Fibroblast of lung (primary cell): ENCODE data around the gene DGKG. TPM values are rescaled to one million over a fixed set of nuclear protein-coding genes. Genes with fewer than 3 reads are reported as not detected.

ENCODE experiments used
- DNase-seq, 2 donors: peaks; one replicate each; pipeline versions ENCODE4 v3.0.0 to v3.0.0-alpha.2; 2010; ENCODE audit warnings: low read depth in 2 of 2
- H2AFZ ChIP-seq: 2 replicates; pipeline ENCODE4 v1.5.1; 2012; ENCODE audit warnings: low read length, control low read depth, inconsistent platforms
- H3K27ac ChIP-seq: 2 replicates; pipeline ENCODE4 v1.5.1; 2011; ENCODE audit warnings: low read length, control low read depth; ENCODE audit not compliant: insufficient read depth
- H3K27me3 ChIP-seq: 2 replicates; pipeline ENCODE4 v1.5.1; 2011; ENCODE audit warnings: mild to moderate bottlenecking, low read length; ENCODE audit not compliant: control insufficient read depth, insufficient read depth
- H3K36me3 ChIP-seq: 2 replicates; pipeline ENCODE4 v1.5.1; 2011; ENCODE audit warnings: low read length; ENCODE audit not compliant: control insufficient read depth, insufficient read depth
- H3K4me1 ChIP-seq: 2 replicates; pipeline ENCODE4 v1.5.1; 2011; ENCODE audit warnings: low read length; ENCODE audit not compliant: control insufficient read depth, insufficient read depth; ENCODE audit errors: extremely low read depth
- H3K4me2 ChIP-seq: 2 replicates; pipeline ENCODE4 v1.5.1; 2011; ENCODE audit warnings: low read length, control low read depth; ENCODE audit not compliant: insufficient read depth; ENCODE audit errors: extremely low read depth
- H3K4me3 ChIP-seq, 4 experiments: fragments of 200-600 bp in 1 of 4; sonication (generic) in 1 of 4; replicated peaks in 1 of 4; 2 replicates each; pipeline ENCODE4 v1.5.1; 2011 to 2016; ENCODE audit warnings: low read length in 4 of 4, low read depth in 3 of 4, mild to moderate bottlenecking in 3 of 4, control low read depth in 2 of 4, inconsistent platforms in 1 of 4, mixed read lengths in 1 of 4; ENCODE audit not compliant: insufficient read depth in 1 of 4; ENCODE audit errors: control extremely low read depth in 1 of 4
- H3K79me2 ChIP-seq: 2 replicates; pipeline ENCODE4 v1.5.1; 2012; ENCODE audit warnings: mild to moderate bottlenecking, low read length, inconsistent platforms; ENCODE audit not compliant: control insufficient read depth, insufficient read depth
- H3K9ac ChIP-seq: 2 replicates; pipeline ENCODE4 v1.5.1; 2011; ENCODE audit warnings: mild to moderate bottlenecking, low read length, control low read depth; ENCODE audit not compliant: insufficient read depth
- H3K9me3 ChIP-seq: 2 replicates; pipeline ENCODE4 v1.5.1; 2012; ENCODE audit warnings: low read depth, low read length; ENCODE audit not compliant: control insufficient read depth, insufficient read depth
- H4K20me1 ChIP-seq: 2 replicates; pipeline ENCODE4 v1.5.1; 2011; ENCODE audit warnings: low read length; ENCODE audit not compliant: control insufficient read depth, insufficient read depth; ENCODE audit errors: extremely low read depth
- EZH2 ChIP-seq: IDR thresholded peaks from 2 replicates; pipeline ENCODE4 v1.5.1; 2012; ENCODE audit warnings: low read length, control low read depth, mild to moderate bottlenecking; ENCODE audit errors: missing control alignments
- polyA plus RNA-seq, 2 donors: library from polyadenylated mRNA; depleted of rRNA in 1 of 2; stranded (reverse) in 1 of 2; unstranded in 1 of 2; fragments of >200 nt; gene quantifications; 2 replicates each; pipeline ENCODE4 v1.2.1, GENCODE V29; 2011 to 2012; ENCODE audit warnings: missing spikeins in 1 of 2
- total RNA-seq: library from RNA; depleted of rRNA; stranded (reverse); fragments of >200 nt; gene quantifications from 2 replicates; pipeline ENCODE4 v1.2.1, GENCODE V29; 2014
- TF ChIP-seq, protein P1 (sequence below), 2 donors: IDR thresholded peaks in 1 of 2; conservative IDR thresholded peaks in 1 of 2; 1 replicate in 1 of 2; 2 replicates in 1 of 2; pipeline ENCODE4 v1.5.1; 2011 to 2012; ENCODE audit warnings: low read length in 2 of 2, control low read depth in 1 of 2, inconsistent platforms in 1 of 2, low read depth in 1 of 2, mild to moderate bottlenecking in 1 of 2

Gene DGKG
- total and polyA plus RNA-seq, 2 donors (not counting 1 experiment from before 2014, with no cell fraction given): 3.7 to 4.8 TPM

GRCh38 chr3:186299327-186299726 lies 62.7 kb downstream of the DGKG start:
- Histone ChIP-seq H3K9me3 (no peaks in the 10 kb centered on the region), H3K4me3 (no peak overlapping the region), H3K4me1 (no peaks in the 10 kb centered on the region), H3K27ac (no peak overlapping the region), H2AFZ (no peak overlapping the region), H3K27me3 (peaks cover 4% of the 10 kb centered on the region), H3K4me2 (no peak overlapping the region), H3K36me3 (no peaks in the 10 kb centered on the region), H4K20me1 (no peaks in the 10 kb centered on the region), H3K9ac (no peak overlapping the region), H3K79me2 (no peaks in the 10 kb centered on the region)
- DNase-seq: no peak
- TF ChIP-seq, protein P1, sequence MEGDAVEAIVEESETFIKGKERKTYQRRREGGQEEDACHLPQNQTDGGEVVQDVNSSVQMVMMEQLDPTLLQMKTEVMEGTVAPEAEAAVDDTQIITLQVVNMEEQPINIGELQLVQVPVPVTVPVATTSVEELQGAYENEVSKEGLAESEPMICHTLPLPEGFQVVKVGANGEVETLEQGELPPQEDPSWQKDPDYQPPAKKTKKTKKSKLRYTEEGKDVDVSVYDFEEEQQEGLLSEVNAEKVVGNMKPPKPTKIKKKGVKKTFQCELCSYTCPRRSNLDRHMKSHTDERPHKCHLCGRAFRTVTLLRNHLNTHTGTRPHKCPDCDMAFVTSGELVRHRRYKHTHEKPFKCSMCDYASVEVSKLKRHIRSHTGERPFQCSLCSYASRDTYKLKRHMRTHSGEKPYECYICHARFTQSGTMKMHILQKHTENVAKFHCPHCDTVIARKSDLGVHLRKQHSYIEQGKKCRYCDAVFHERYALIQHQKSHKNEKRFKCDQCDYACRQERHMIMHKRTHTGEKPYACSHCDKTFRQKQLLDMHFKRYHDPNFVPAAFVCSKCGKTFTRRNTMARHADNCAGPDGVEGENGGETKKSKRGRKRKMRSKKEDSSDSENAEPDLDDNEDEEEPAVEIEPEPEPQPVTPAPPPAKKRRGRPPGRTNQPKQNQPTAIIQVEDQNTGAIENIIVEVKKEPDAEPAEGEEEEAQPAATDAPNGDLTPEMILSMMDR (conservative IDR thresholded peaks at IDR 0.05 in 1 of 2, IDR thresholded peaks at IDR 0.05 in 1 of 2; ENCODE audit: low read depth in 1 of 2, low read length in 2 of 2): no peak
- no peak for TF ChIP-seq EZH2

DNA sequence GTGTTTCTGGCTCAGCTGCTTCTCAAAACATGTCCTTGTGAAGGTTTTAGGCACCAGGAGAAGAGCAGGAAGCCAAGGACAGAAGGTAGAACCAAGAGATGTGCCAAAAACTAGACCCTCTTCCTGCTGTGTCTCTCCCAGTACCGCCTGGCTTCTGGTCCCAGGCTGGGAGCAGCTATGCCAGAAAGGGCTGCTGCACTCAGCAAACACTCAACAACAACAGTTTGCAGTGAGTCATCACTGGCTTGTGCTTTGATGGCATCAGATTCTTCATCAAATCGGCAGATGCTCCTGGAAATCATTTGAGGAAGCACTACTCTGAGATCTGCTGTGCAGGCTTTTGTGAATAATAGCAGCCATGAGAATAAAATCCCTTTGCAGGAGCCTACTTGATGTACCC lies 63.2 kb downstream of the DGKG start:
- TF ChIP-seq, protein P1 (conservative IDR thresholded peaks at IDR 0.05 in 1 of 2, IDR thresholded peaks at IDR 0.05 in 1 of 2; ENCODE audit: low read depth in 1 of 2, low read length in 2 of 2): no peak
- no peak for TF ChIP-seq EZH2
- peaks cover 4% of the 10 kb centered on the region for H3K27me3 ChIP-seq
- no peak for DNase-seq
- H3K4me3 ChIP-seq: no peak overlapping the region
- no peak overlapping the region for H3K4me2 ChIP-seq
- H3K27ac ChIP-seq: no peak overlapping the region
- no peak overlapping the region for H2AFZ ChIP-seq
- H3K9me3 ChIP-seq: no peaks in the 10 kb centered on the region
- H3K9ac ChIP-seq: no peak overlapping the region
- H3K36me3 ChIP-seq: no peaks in the 10 kb centered on the region
- no peaks in the 10 kb centered on the region for H3K4me1 ChIP-seq
- H4K20me1 ChIP-seq: no peaks in the 10 kb centered on the region
- H3K79me2 ChIP-seq: no peaks in the 10 kb centered on the region

- TF ChIP-seq, protein P1 (conservative IDR thresholded peaks at IDR 0.05 in 1 of 2, IDR thresholded peaks at IDR 0.05 in 1 of 2; ENCODE audit: low read depth in 1 of 2, low read length in 2 of 2): no peak
- no peak for TF ChIP-seq EZH2
- no peaks in the 10 kb centered on the region for H3K27me3 ChIP-seq
These were observed 71.2 kb downstream of the DGKG start for GRCh38 chr3:186290796-186291195.

More at GRCh38 chr3:186290796-186291195, 71.2 kb downstream of the DGKG start:
- Histone ChIP-seq H3K9me3 (no peaks in the 10 kb centered on the region), H3K36me3 (no peaks in the 10 kb centered on the region), H4K20me1 (peaks cover 2% of the 10 kb centered on the region), H3K4me1 (peaks cover 8% of the 10 kb centered on the region), H3K4me3 (no peak overlapping the region), H2AFZ (no peak overlapping the region), H3K79me2 (no peaks in the 10 kb centered on the region), H3K9ac (no peak overlapping the region), H3K4me2 (no peak overlapping the region), H3K27ac (no peak overlapping the region)
- peak in 1 of 2 donors; percentile 61 for DNase-seq
